ENCODE results near the gene ZNF302.

The ZNF302 gene

GRCh38 chr19:34733266-34733745, 55.8 kb downstream of the ZNF302 start:
- in situ Hi-C loops (cut with MboI; ENCODE audit: low sequenced_read_pairs, unreplicated experiment) = no loop called here
- TF ChIP-seq CTCF (IDR thresholded peaks at IDR 0.05; ENCODE audit: borderline replicate concordance, control extremely low read depth, extremely low read depth, insufficient read depth, missing control alignments) = no peak
- DNase-seq (ENCODE audit: low spot score) = peak; percentile 51

DNA sequence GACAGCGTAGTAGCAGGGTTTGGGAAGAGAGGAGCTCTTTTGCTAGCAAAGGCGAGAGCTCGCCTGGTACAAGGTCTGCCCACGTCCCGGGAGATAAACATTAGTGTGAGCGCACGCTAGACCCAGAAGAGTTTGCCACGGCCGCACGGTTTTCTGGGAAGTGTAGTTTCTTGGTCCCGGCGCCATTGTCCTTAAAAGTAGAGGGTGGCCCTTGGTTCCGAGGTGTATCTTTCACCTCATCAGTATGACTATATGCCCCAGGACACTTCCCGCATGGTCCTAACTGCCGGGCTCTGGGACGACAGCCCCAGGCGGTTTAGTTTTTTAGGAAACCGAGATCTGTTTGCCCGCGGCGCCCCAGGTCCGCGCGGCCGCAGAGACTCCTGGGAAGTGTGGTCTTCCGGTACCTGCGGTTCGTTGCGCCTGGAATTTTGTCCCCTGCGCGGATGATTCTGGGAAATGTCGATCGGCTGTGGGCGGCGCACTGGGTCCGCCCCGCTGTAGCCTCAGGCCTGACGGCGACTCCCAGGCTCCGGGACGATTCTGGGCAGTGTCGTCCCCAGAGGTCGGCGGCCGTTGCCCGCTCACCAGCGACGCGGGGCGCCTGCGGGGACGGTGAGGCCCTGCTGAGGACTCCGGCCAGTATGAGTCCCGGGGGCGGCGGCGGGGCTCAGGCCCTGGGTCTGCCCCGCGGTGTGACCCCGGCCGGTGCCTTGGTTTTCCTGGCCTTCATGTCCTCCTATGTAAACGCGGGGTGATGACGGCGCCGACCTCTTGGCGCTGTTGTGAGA, 56.5 kb downstream of the ZNF302 start, which contains the start of gene ZNF181:
ZNF181 (plus strand) TSS at position 498 of the 791 bp plus-strand sequence. CDS start 795 bp downstream, outside the sequence.
- TF ChIP-seq CTCF (IDR thresholded peaks at IDR 0.05; ENCODE audit: borderline replicate concordance, control extremely low read depth, extremely low read depth, insufficient read depth, missing control alignments) = no peak
- in situ Hi-C loops (cut with MboI; ENCODE audit: low sequenced_read_pairs, unreplicated experiment) = no loop called here
- peak; percentile 88 for DNase-seq (ENCODE audit: low spot score)

- TF ChIP-seq CTCF (IDR thresholded peaks at IDR 0.05; ENCODE audit: borderline replicate concordance, control extremely low read depth, extremely low read depth, insufficient read depth, missing control alignments) = no peak
- DNase-seq (ENCODE audit: low spot score) = no peak
- in situ Hi-C loops (cut with MboI; ENCODE audit: low sequenced_read_pairs, unreplicated experiment) = no loop called here
Measured at GRCh38 chr19:34734537-34735103, 57.1 kb downstream of the ZNF302 start.

All from GM13976 (cell line).